T-helper 17 cell (primary cell): ENCODE data around the gene ADRB2. TPM values are rescaled to one million over a fixed set of nuclear protein-coding genes. Genes with fewer than 3 reads are reported as not detected.

ENCODE experiments used
- ATAC-seq: fragments of 150-1000 bp; cut with Tn5 transposase; 2 replicates; pipeline ENCODE4 v1.10.0; 2021; ENCODE audit warnings: mild to moderate bottlenecking, moderate library complexity
- DNase-seq, 3 donors: peaks; one replicate each; pipeline versions ENCODE4 v3.0.0 to v3.0.0-alpha.2; 2020 to 2021
- H3K9me3 ChIP-seq: one replicate; pipeline ENCODE4 v1.7.0; 2013; ENCODE audit warnings: low read length, mild to moderate bottlenecking; ENCODE audit not compliant: control insufficient read depth, poor library complexity, severe bottlenecking
- H3K27ac Mint-ChIP-seq: one replicate; pipeline ENCODE4 v1.8.0; 2022; ENCODE audit warnings: mild to moderate bottlenecking, moderate library complexity, mixed read lengths
- H3K27me3 Mint-ChIP-seq: one replicate; pipeline ENCODE4 v1.8.0; 2022; ENCODE audit warnings: mixed read lengths
- H3K36me3 Mint-ChIP-seq: one replicate; pipeline ENCODE4 v1.8.0; 2022; ENCODE audit warnings: low read depth, mixed read lengths
- H3K4me1 Mint-ChIP-seq: one replicate; pipeline ENCODE4 v1.8.0; 2022; ENCODE audit warnings: mild to moderate bottlenecking, mixed read lengths
- H3K4me3 Mint-ChIP-seq: one replicate; pipeline ENCODE4 v1.8.0; 2022; ENCODE audit warnings: mild to moderate bottlenecking, moderate library complexity, mixed read lengths
- total RNA-seq, 4 donors: library from RNA in 2 of 4; stranded (reverse) in 2 of 4; gene quantifications; one replicate each; pipeline ENCODE4 v1.2.3 and lab custom pipeline; 2022 to 2026

ADRB2 gene
- total RNA-seq, 2 donors from 2014 or later, result 2.9 to 5.7 TPM

GRCh38 chr5:148828511-148829247, 2.3 kb downstream of the ADRB2 start:
- Mint-ChIP-seq H3K4me1 (peaks cover 56% of the 10 kb centered on the region), H3K36me3 (peaks cover 2% of the 10 kb centered on the region), H3K4me3 (peak overlapping the region; percentile 90), H3K27me3 (peaks cover 13% of the 10 kb centered on the region), H3K27ac (peak overlapping the region; percentile 67)
- DNase-seq, result no peak
- ATAC-seq, result no peak
- H3K9me3 ChIP-seq, result no peaks in the 10 kb centered on the region

- Mint-ChIP-seq H3K4me3 (peak overlapping the region; percentile 90), H3K27me3 (peaks cover 16% of the 10 kb centered on the region), H3K36me3 (peaks cover 2% of the 10 kb centered on the region), H3K27ac (peak overlapping the region; percentile 67), H3K4me1 (peaks cover 59% of the 10 kb centered on the region)
- H3K9me3 ChIP-seq, result no peaks in the 10 kb centered on the region
- ATAC-seq (no peak), DNase-seq (no peak)
Observed at GRCh38 chr5:148829248-148829594, 2.8 kb downstream of the ADRB2 start.

GRCh38 chr5:148829734-148830133, 3.3 kb downstream of the ADRB2 start:
- no peak for ATAC-seq

GRCh38 chr5:148830211-148830610, 3.8 kb downstream of the ADRB2 start:
- Mint-ChIP-seq H3K4me3 (peak overlapping the region; percentile 90), H3K27ac (peak overlapping the region; percentile 67), H3K4me1 (peaks cover 66% of the 10 kb centered on the region), H3K36me3 (peaks cover 2% of the 10 kb centered on the region), H3K27me3 (peaks cover 19% of the 10 kb centered on the region)
- no peak for DNase-seq
- ATAC-seq, result no peak
- no peaks in the 10 kb centered on the region for H3K9me3 ChIP-seq

More at GRCh38 chr5:148829734-148830133, 3.3 kb downstream of the ADRB2 start:
- H3K36me3 Mint-ChIP-seq, result peaks cover 2% of the 10 kb centered on the region
- peak overlapping the region; percentile 90 for H3K4me3 Mint-ChIP-seq
- no peak for DNase-seq
- peak overlapping the region; percentile 67 for H3K27ac Mint-ChIP-seq
- H3K4me1 Mint-ChIP-seq, result peaks cover 63% of the 10 kb centered on the region
- peaks cover 19% of the 10 kb centered on the region for H3K27me3 Mint-ChIP-seq
- no peaks in the 10 kb centered on the region for H3K9me3 ChIP-seq

GRCh38 chr5:148831590-148832565, 5.5 kb downstream of the ADRB2 start:
- peaks cover 62% of the 10 kb centered on the region for H3K4me1 Mint-ChIP-seq
- peak overlapping the region; percentile 27 for H3K27ac Mint-ChIP-seq
- peak overlapping the region; percentile 25 for H3K4me3 Mint-ChIP-seq
- no peaks in the 10 kb centered on the region for H3K9me3 ChIP-seq
- ATAC-seq, result peak; percentile 48
- H3K27me3 Mint-ChIP-seq, result peaks cover 21% of the 10 kb centered on the region
- peaks cover 2% of the 10 kb centered on the region for H3K36me3 Mint-ChIP-seq
- DNase-seq, result no peak

GRCh38 chr5:148833122-148833521, 6.7 kb downstream of the ADRB2 start:
- no peak overlapping the region for H3K4me3 Mint-ChIP-seq
- H3K4me1 Mint-ChIP-seq, result peaks cover 61% of the 10 kb centered on the region
- peak; percentile 27 for ATAC-seq
- no peak overlapping the region for H3K27ac Mint-ChIP-seq
- H3K36me3 Mint-ChIP-seq, result peaks cover 5% of the 10 kb centered on the region
- H3K27me3 Mint-ChIP-seq, result peaks cover 26% of the 10 kb centered on the region
- H3K9me3 ChIP-seq, result no peaks in the 10 kb centered on the region
- no peak for DNase-seq

GRCh38 chr5:148833925-148834324, 7.5 kb downstream of the ADRB2 start:
- H3K27ac Mint-ChIP-seq, result no peak overlapping the region
- ATAC-seq, result no peak

GRCh38 chr5:148834689-148835088, 8.3 kb downstream of the ADRB2 start:
- peaks cover 52% of the 10 kb centered on the region for H3K4me1 Mint-ChIP-seq
- H3K27ac Mint-ChIP-seq, result no peak overlapping the region
- H3K9me3 ChIP-seq, result no peaks in the 10 kb centered on the region
- ATAC-seq, result no peak
- H3K36me3 Mint-ChIP-seq, result peaks cover 2% of the 10 kb centered on the region
- H3K4me3 Mint-ChIP-seq, result no peak overlapping the region
- DNase-seq, result no peak
- H3K27me3 Mint-ChIP-seq, result peaks cover 19% of the 10 kb centered on the region

More at GRCh38 chr5:148833925-148834324, 7.5 kb downstream of the ADRB2 start:
- no peak for DNase-seq
- no peak overlapping the region for H3K4me3 Mint-ChIP-seq
- peaks cover 2% of the 10 kb centered on the region for H3K36me3 Mint-ChIP-seq
- peaks cover 21% of the 10 kb centered on the region for H3K27me3 Mint-ChIP-seq
- H3K9me3 ChIP-seq, result no peaks in the 10 kb centered on the region
- H3K4me1 Mint-ChIP-seq, result peaks cover 57% of the 10 kb centered on the region

- Mint-ChIP-seq H3K27me3 (peaks cover 20% of the 10 kb centered on the region), H3K27ac (no peak overlapping the region), H3K36me3 (peaks cover 2% of the 10 kb centered on the region), H3K4me1 (peaks cover 39% of the 10 kb centered on the region), H3K4me3 (peak overlapping the region; percentile 25)
- ATAC-seq (no peak), DNase-seq (no peak)
- no peaks in the 10 kb centered on the region for H3K9me3 ChIP-seq
Observed at GRCh38 chr5:148836272-148837250, 10.2 kb downstream of the ADRB2 start.

- H3K4me1 Mint-ChIP-seq, result peaks cover 41% of the 10 kb centered on the region
- H3K27ac Mint-ChIP-seq, result no peak overlapping the region
- peaks cover 2% of the 10 kb centered on the region for H3K36me3 Mint-ChIP-seq
- peak overlapping the region; percentile 25 for H3K4me3 Mint-ChIP-seq
- ATAC-seq (no peak), DNase-seq (no peak)
- H3K27me3 Mint-ChIP-seq, result peaks cover 20% of the 10 kb centered on the region
- H3K9me3 ChIP-seq, result no peaks in the 10 kb centered on the region
Observed at GRCh38 chr5:148837383-148837782, 11.0 kb downstream of the ADRB2 start.

GRCh38 chr5:148838357-148838756, 11.9 kb downstream of the ADRB2 start:
- H3K4me1 Mint-ChIP-seq, result peaks cover 38% of the 10 kb centered on the region

GRCh38 chr5:148839960-148840359, 13.5 kb downstream of the ADRB2 start:
- Mint-ChIP-seq H3K36me3 (peaks cover 2% of the 10 kb centered on the region), H3K4me3 (no peak overlapping the region), H3K27me3 (peaks cover 14% of the 10 kb centered on the region), H3K4me1 (peaks cover 34% of the 10 kb centered on the region), H3K27ac (peak overlapping the region; percentile 27)
- ATAC-seq, result peak; percentile 40
- no peak for DNase-seq
- H3K9me3 ChIP-seq, result no peaks in the 10 kb centered on the region

More at GRCh38 chr5:148838357-148838756, 11.9 kb downstream of the ADRB2 start:
- peaks cover 20% of the 10 kb centered on the region for H3K27me3 Mint-ChIP-seq
- no peak for DNase-seq
- H3K27ac Mint-ChIP-seq, result peak overlapping the region; percentile 14
- ATAC-seq, result no peak
- H3K36me3 Mint-ChIP-seq, result peaks cover 2% of the 10 kb centered on the region
- H3K9me3 ChIP-seq, result no peaks in the 10 kb centered on the region
- no peak overlapping the region for H3K4me3 Mint-ChIP-seq
